Nephron progenitor cell (in vitro differentiated cells): ENCODE results near the gene ITGB5.
A peak's percentile ranks its signal among the peaks of the same experiment; 100 is the strongest.

ENCODE experiments used
- DNase-seq: peaks from one replicate; pipeline ENCODE4 v3.0.0; 2021
- H3K27ac Mint-ChIP-seq: 2 replicates; pipeline ENCODE4 v1.8.0; 2021; ENCODE audit warnings: mild to moderate bottlenecking, moderate library complexity, mixed read lengths
- H3K27me3 Mint-ChIP-seq: 2 replicates; pipeline ENCODE4 v1.8.0; 2021; ENCODE audit warnings: mild to moderate bottlenecking, low read depth, mixed read lengths; ENCODE audit not compliant: poor library complexity
- H3K36me3 Mint-ChIP-seq: 2 replicates; pipeline ENCODE4 v1.8.0; 2021; ENCODE audit warnings: low read depth, mixed read lengths
- H3K4me1 Mint-ChIP-seq: 2 replicates; pipeline ENCODE4 v1.8.0; 2021; ENCODE audit warnings: mixed read lengths
- H3K4me3 Mint-ChIP-seq: 2 replicates; pipeline ENCODE4 v1.8.0; 2021; ENCODE audit warnings: mild to moderate bottlenecking, moderate library complexity, mixed read lengths
- H3K9me3 Mint-ChIP-seq: 2 replicates; pipeline ENCODE4 v1.8.0; 2021; ENCODE audit warnings: mild to moderate bottlenecking, moderate library complexity, mixed read lengths
- TF ChIP-seq, protein P1 (sequence below): fragments of 200-600 bp; sonication (generic); IDR thresholded peaks from 2 replicates; pipeline ENCODE4 v1.5.0; 2021; ENCODE audit warnings: antibody characterized with exemption

The ITGB5 gene

GRCh38 chr3:124841517-124841916 is 45.6 kb downstream of the ITGB5 start:
- no peak for DNase-seq
- no peak overlapping the region for H3K4me3 Mint-ChIP-seq
- H3K36me3 Mint-ChIP-seq, result peaks cover 53% of the 10 kb centered on the region
- peak overlapping the region; percentile 17 for H3K27ac Mint-ChIP-seq
- H3K27me3 Mint-ChIP-seq, result peaks cover 2% of the 10 kb centered on the region
- no peaks in the 10 kb centered on the region for H3K9me3 Mint-ChIP-seq
- TF ChIP-seq, protein P1, sequence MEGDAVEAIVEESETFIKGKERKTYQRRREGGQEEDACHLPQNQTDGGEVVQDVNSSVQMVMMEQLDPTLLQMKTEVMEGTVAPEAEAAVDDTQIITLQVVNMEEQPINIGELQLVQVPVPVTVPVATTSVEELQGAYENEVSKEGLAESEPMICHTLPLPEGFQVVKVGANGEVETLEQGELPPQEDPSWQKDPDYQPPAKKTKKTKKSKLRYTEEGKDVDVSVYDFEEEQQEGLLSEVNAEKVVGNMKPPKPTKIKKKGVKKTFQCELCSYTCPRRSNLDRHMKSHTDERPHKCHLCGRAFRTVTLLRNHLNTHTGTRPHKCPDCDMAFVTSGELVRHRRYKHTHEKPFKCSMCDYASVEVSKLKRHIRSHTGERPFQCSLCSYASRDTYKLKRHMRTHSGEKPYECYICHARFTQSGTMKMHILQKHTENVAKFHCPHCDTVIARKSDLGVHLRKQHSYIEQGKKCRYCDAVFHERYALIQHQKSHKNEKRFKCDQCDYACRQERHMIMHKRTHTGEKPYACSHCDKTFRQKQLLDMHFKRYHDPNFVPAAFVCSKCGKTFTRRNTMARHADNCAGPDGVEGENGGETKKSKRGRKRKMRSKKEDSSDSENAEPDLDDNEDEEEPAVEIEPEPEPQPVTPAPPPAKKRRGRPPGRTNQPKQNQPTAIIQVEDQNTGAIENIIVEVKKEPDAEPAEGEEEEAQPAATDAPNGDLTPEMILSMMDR, result no peak
- H3K4me1 Mint-ChIP-seq, result peaks cover 25% of the 10 kb centered on the region

GRCh38 chr3:124840331-124840730 is 46.8 kb downstream of the ITGB5 start:
- TF ChIP-seq, protein P1, result no peak
- Mint-ChIP-seq H3K4me3 (no peak overlapping the region), H3K27ac (no peak overlapping the region), H3K36me3 (peaks cover 50% of the 10 kb centered on the region), H3K9me3 (no peaks in the 10 kb centered on the region), H3K4me1 (peaks cover 35% of the 10 kb centered on the region), H3K27me3 (peaks cover 2% of the 10 kb centered on the region)
- DNase-seq, result no peak

DNA sequence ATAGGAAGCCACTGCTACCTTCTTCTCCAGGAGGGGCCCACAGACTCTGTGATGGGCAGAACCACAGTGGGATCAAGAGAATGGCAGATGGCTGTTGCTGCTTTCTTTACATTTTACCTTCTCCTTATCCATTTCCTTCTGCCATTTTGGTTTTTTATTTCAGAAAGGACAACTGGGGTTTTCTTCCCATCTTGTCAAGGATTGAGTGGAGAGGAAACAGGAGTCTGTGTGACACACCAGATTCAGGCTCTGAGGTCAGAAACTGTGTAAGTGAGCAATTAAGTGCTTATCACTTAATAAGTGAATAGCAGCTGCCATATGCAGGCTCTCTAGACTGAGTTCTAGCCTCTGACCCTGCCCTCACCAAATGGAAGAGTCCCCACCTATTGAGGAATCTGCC is 47.3 kb downstream of the ITGB5 start:
- Mint-ChIP-seq H3K36me3 (peaks cover 50% of the 10 kb centered on the region), H3K27ac (no peak overlapping the region), H3K27me3 (peaks cover 2% of the 10 kb centered on the region), H3K4me1 (peaks cover 39% of the 10 kb centered on the region), H3K4me3 (no peak overlapping the region), H3K9me3 (no peaks in the 10 kb centered on the region)
- DNase-seq, result no peak
- TF ChIP-seq, protein P1, result no peak

- Mint-ChIP-seq H3K4me3 (no peak overlapping the region), H3K27me3 (peaks cover 2% of the 10 kb centered on the region), H3K9me3 (no peaks in the 10 kb centered on the region), H3K36me3 (peaks cover 52% of the 10 kb centered on the region), H3K4me1 (peaks cover 48% of the 10 kb centered on the region), H3K27ac (no peak overlapping the region)
- DNase-seq, result no peak
- TF ChIP-seq, protein P1, result no peak
Observed at GRCh38 chr3:124838963-124839362, 48.2 kb downstream of the ITGB5 start.

DNA sequence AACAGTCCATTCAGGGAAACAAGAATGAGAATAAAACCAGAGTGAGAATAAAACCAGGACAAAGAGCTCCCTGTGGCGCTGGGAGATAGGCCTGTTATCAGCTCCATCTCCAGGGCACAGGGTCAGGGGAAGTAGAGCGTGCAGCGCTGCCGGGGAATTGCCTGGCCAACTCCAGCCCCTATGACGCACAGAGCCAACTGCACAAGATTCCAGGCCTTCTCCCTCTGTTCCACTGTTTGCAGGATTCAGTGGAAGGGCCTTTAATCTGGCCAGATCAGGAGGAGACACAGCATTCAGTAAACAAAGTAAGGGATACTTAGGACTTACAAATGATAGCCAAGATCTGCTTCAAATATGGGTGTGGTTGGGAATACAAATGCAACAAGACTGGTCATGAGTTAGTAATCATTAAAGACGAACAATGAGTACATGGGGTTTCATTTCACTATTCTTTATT is 49.4 kb downstream of the ITGB5 start:
- Mint-ChIP-seq H3K9me3 (no peaks in the 10 kb centered on the region), H3K4me3 (no peak overlapping the region), H3K27ac (peak overlapping the region; percentile 86), H3K36me3 (peaks cover 45% of the 10 kb centered on the region), H3K4me1 (peaks cover 48% of the 10 kb centered on the region), H3K27me3 (no peaks in the 10 kb centered on the region)
- TF ChIP-seq, protein P1, result no peak
- peak; percentile 44 for DNase-seq

- Mint-ChIP-seq H3K27ac (peak overlapping the region; percentile 86), H3K4me1 (peaks cover 48% of the 10 kb centered on the region)
Observed at GRCh38 chr3:124837065-124837464, 50.1 kb downstream of the ITGB5 start.

More at GRCh38 chr3:124837065-124837464, 50.1 kb downstream of the ITGB5 start:
- TF ChIP-seq, protein P1, result no peak
- no peaks in the 10 kb centered on the region for H3K9me3 Mint-ChIP-seq
- H3K27me3 Mint-ChIP-seq, result no peaks in the 10 kb centered on the region
- H3K36me3 Mint-ChIP-seq, result peaks cover 42% of the 10 kb centered on the region
- H3K4me3 Mint-ChIP-seq, result no peak overlapping the region
- DNase-seq, result no peak
